GM10266 (cell line): ENCODE results near the gene CDKAL1.

Source experiments
- DNase-seq: peaks from one replicate; pipeline ENCODE4 v3.0.0; 2012; ENCODE audit errors: extremely low spot score
- TF ChIP-seq, protein P1 (sequence below): IDR thresholded peaks from 2 replicates; pipeline ENCODE4 v1.5.1; 2012; ENCODE audit warnings: mild to moderate bottlenecking, low read depth; ENCODE audit not compliant: control insufficient read depth, insufficient read depth; ENCODE audit errors: missing control alignments

The CDKAL1 gene

GRCh38 chr6:20732896-20733295 is 198.6 kb downstream of the CDKAL1 start:
- no peak for DNase-seq
- TF ChIP-seq, protein P1, sequence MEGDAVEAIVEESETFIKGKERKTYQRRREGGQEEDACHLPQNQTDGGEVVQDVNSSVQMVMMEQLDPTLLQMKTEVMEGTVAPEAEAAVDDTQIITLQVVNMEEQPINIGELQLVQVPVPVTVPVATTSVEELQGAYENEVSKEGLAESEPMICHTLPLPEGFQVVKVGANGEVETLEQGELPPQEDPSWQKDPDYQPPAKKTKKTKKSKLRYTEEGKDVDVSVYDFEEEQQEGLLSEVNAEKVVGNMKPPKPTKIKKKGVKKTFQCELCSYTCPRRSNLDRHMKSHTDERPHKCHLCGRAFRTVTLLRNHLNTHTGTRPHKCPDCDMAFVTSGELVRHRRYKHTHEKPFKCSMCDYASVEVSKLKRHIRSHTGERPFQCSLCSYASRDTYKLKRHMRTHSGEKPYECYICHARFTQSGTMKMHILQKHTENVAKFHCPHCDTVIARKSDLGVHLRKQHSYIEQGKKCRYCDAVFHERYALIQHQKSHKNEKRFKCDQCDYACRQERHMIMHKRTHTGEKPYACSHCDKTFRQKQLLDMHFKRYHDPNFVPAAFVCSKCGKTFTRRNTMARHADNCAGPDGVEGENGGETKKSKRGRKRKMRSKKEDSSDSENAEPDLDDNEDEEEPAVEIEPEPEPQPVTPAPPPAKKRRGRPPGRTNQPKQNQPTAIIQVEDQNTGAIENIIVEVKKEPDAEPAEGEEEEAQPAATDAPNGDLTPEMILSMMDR: no peak

GRCh38 chr6:20737912-20738311 is 203.7 kb downstream of the CDKAL1 start:
- TF ChIP-seq, protein P1: no peak
- DNase-seq: no peak

DNA sequence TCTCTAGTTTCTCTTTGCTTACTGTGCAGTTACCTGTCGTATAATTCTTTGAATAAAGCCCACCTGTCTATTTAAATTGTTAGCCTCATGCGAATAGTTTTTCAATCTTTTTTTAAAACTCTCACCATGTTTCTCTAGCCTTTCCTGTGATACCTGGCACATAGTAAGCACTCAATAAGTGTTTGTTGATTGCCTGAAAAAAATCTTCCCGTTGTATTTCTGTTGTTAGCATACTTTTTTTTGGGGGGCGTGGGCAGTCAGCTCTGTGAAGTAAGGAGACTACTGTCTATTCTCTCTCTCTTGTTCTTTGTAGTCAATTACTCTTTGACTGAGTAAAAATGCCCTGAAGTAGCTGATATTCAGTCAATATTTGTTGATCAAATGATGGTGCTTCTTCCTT is 205.8 kb downstream of the CDKAL1 start:
- no peak for DNase-seq
- TF ChIP-seq, protein P1: no peak

DNA sequence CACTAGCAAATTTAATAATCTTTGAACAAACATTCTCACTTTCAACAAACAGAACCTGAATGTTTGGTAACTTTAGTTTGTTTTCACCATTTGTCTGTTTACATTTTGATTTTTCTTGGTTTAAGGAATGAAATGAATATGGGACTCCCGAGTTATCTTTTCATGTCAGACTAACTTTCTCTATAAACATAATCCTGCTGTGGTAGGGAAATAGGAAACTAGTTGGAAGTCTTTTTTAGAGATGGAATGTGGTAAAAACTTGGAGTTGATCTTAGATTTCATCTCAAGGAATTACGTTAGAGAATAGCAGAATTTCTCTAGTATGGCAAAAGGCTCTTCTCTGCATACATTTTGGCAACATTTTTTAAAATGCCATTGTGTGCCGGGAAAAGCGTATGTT is 206.5 kb downstream of the CDKAL1 start:
- TF ChIP-seq, protein P1: no peak
- no peak for DNase-seq

DNA sequence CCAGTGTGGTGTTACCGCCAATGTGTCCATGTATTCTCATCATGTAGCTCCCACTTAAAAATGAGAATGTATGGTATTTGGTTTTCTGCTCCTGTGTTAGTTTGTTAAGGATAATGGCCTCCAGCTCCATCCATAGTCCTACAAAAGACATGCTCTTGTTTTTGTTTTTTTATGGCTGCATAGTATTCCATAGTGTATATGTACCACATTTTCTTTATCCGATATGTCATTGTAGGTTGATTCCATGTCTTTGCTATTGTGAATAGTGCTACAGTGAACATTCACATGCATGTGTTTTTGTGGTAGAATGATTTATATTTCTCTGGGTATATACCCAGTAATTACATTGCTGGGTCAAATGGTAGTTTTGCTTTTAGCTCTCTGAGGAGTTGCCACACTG is 207.2 kb downstream of the CDKAL1 start:
- TF ChIP-seq, protein P1: no peak
- no peak for DNase-seq

GRCh38 chr6:20744911-20745557 is 210.8 kb downstream of the CDKAL1 start:
- TF ChIP-seq, protein P1: no peak
- no peak for DNase-seq

GRCh38 chr6:20746024-20746423 is 211.8 kb downstream of the CDKAL1 start:
- DNase-seq: no peak
- TF ChIP-seq, protein P1: no peak
